ENCODE results near the gene ZNF3. TPM values are rescaled to one million over a fixed set of nuclear protein-coding genes. Genes with fewer than 3 reads are reported as not detected.

The ZNF3 gene
- total and polyA plus RNA-seq, 2 experiments from 2014 or later, result 23.4 to 48.9 TPM

DNA sequence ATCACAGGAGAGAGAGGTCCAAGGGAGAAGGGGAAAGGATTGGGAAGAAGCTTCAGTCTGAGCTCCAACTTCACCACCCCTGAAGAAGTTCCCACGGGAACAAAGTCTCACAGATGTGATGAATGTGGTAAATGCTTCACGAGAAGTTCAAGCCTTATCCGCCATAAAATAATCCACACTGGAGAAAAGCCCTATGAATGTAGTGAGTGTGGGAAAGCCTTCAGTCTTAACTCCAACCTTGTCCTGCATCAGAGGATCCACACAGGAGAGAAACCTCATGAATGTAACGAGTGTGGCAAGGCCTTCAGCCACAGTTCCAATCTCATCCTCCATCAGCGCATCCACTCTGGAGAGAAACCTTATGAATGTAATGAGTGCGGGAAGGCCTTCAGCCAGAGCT is 48.0 kb downstream of the ZNF3 start:
- Histone ChIP-seq H3K4me3 (no peak overlapping the region), H3K9me2 (ENCODE audit: insufficient read depth) (no peaks in the 10 kb centered on the region), H3K4me2 (no peak overlapping the region), H3F3A (replicated peaks; ENCODE audit: low read depth) (0 out of 2 replicates have a peak, but pooled peaks cover 3% of the 10 kb centered on the region), H3K79me2 (replicated peaks; ENCODE audit: insufficient read depth) (no peaks in the 10 kb centered on the region), H3K27me3 (ENCODE audit: insufficient read depth) (no peaks in the 10 kb centered on the region), H2AFZ (no peak overlapping the region), H4K20me1 (replicated peaks; ENCODE audit: insufficient read depth) (no peaks in the 10 kb centered on the region; the same call in 1 of the 2 replicates), H3K27ac (ENCODE audit: low read depth) (no peak overlapping the region), H3K4me1 (ENCODE audit: insufficient read depth) (no peaks in the 10 kb centered on the region), H3K36me3 (ENCODE audit: insufficient read depth) (peaks cover 27% of the 10 kb centered on the region)
- TF ChIP-seq STAT1 (IDR thresholded peaks at IDR 0.05; ENCODE audit: unreplicated experiment), result no peak
- TF ChIP-seq, protein P1, sequence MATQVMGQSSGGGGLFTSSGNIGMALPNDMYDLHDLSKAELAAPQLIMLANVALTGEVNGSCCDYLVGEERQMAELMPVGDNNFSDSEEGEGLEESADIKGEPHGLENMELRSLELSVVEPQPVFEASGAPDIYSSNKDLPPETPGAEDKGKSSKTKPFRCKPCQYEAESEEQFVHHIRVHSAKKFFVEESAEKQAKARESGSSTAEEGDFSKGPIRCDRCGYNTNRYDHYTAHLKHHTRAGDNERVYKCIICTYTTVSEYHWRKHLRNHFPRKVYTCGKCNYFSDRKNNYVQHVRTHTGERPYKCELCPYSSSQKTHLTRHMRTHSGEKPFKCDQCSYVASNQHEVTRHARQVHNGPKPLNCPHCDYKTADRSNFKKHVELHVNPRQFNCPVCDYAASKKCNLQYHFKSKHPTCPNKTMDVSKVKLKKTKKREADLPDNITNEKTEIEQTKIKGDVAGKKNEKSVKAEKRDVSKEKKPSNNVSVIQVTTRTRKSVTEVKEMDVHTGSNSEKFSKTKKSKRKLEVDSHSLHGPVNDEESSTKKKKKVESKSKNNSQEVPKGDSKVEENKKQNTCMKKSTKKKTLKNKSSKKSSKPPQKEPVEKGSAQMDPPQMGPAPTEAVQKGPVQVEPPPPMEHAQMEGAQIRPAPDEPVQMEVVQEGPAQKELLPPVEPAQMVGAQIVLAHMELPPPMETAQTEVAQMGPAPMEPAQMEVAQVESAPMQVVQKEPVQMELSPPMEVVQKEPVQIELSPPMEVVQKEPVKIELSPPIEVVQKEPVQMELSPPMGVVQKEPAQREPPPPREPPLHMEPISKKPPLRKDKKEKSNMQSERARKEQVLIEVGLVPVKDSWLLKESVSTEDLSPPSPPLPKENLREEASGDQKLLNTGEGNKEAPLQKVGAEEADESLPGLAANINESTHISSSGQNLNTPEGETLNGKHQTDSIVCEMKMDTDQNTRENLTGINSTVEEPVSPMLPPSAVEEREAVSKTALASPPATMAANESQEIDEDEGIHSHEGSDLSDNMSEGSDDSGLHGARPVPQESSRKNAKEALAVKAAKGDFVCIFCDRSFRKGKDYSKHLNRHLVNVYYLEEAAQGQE (IDR thresholded peaks at IDR 0.05; ENCODE audit: unreplicated experiment), result no peak
- TF ChIP-seq ZNF114 (CRISPR knock-in tag; IDR thresholded peaks at IDR 0.05), result no peak
- TF ChIP-seq JUNB (IDR thresholded peaks at IDR 0.05; ENCODE audit: unreplicated experiment), result no peak
- TF ChIP-seq, protein P2, sequence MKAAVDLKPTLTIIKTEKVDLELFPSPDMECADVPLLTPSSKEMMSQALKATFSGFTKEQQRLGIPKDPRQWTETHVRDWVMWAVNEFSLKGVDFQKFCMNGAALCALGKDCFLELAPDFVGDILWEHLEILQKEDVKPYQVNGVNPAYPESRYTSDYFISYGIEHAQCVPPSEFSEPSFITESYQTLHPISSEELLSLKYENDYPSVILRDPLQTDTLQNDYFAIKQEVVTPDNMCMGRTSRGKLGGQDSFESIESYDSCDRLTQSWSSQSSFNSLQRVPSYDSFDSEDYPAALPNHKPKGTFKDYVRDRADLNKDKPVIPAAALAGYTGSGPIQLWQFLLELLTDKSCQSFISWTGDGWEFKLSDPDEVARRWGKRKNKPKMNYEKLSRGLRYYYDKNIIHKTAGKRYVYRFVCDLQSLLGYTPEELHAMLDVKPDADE (IDR thresholded peaks at IDR 0.05), result no peak
- TF ChIP-seq NANOG (IDR thresholded peaks at IDR 0.05; ENCODE audit: borderline replicate concordance), result no peak
- no peak for TF ChIP-seq POLR2AphosphoS5 (IDR thresholded peaks at IDR 0.05; ENCODE audit: low read depth)
- TF ChIP-seq EZH2phosphoT487 (IDR thresholded peaks at IDR 0.05; ENCODE audit: unreplicated experiment), result no peak
- TF ChIP-seq, protein P3, sequence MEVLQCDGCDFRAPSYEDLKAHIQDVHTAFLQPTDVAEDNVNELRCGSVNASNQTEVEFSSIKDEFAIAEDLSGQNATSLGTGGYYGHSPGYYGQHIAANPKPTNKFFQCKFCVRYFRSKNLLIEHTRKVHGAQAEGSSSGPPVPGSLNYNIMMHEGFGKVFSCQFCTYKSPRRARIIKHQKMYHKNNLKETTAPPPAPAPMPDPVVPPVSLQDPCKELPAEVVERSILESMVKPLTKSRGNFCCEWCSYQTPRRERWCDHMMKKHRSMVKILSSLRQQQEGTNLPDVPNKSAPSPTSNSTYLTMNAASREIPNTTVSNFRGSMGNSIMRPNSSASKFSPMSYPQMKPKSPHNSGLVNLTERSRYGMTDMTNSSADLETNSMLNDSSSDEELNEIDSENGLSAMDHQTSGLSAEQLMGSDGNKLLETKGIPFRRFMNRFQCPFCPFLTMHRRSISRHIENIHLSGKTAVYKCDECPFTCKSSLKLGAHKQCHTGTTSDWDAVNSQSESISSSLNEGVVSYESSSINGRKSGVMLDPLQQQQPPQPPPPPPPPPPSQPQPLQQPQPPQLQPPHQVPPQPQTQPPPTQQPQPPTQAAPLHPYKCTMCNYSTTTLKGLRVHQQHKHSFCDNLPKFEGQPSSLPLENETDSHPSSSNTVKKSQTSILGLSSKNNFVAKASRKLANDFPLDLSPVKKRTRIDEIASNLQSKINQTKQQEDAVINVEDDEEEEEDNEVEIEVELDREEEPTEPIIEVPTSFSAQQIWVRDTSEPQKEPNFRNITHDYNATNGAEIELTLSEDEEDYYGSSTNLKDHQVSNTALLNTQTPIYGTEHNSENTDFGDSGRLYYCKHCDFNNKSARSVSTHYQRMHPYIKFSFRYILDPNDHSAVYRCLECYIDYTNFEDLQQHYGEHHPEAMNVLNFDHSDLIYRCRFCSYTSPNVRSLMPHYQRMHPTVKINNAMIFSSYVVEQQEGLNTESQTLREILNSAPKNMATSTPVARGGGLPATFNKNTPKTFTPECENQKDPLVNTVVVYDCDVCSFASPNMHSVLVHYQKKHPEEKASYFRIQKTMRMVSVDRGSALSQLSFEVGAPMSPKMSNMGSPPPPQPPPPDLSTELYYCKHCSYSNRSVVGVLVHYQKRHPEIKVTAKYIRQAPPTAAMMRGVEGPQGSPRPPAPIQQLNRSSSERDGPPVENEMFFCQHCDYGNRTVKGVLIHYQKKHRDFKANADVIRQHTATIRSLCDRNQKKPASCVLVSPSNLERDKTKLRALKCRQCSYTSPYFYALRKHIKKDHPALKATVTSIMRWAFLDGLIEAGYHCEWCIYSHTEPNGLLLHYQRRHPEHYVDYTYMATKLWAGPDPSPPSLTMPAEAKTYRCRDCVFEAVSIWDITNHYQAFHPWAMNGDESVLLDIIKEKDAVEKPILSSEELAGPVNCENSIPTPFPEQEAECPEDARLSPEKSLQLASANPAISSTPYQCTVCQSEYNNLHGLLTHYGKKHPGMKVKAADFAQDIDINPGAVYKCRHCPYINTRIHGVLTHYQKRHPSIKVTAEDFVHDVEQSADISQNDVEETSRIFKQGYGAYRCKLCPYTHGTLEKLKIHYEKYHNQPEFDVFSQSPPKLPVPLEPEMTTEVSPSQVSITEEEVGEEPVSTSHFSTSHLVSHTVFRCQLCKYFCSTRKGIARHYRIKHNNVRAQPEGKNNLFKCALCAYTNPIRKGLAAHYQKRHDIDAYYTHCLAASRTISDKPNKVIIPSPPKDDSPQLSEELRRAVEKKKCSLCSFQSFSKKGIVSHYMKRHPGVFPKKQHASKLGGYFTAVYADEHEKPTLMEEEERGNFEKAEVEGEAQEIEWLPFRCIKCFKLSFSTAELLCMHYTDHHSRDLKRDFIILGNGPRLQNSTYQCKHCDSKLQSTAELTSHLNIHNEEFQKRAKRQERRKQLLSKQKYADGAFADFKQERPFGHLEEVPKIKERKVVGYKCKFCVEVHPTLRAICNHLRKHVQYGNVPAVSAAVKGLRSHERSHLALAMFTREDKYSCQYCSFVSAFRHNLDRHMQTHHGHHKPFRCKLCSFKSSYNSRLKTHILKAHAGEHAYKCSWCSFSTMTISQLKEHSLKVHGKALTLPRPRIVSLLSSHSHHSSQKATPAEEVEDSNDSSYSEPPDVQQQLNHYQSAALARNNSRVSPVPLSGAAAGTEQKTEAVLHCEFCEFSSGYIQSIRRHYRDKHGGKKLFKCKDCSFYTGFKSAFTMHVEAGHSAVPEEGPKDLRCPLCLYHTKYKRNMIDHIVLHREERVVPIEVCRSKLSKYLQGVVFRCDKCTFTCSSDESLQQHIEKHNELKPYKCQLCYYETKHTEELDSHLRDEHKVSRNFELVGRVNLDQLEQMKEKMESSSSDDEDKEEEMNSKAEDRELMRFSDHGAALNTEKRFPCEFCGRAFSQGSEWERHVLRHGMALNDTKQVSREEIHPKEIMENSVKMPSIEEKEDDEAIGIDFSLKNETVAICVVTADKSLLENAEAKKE (CRISPR knock-in tag; IDR thresholded peaks at IDR 0.05), result no peak
- TF ChIP-seq, protein P4, sequence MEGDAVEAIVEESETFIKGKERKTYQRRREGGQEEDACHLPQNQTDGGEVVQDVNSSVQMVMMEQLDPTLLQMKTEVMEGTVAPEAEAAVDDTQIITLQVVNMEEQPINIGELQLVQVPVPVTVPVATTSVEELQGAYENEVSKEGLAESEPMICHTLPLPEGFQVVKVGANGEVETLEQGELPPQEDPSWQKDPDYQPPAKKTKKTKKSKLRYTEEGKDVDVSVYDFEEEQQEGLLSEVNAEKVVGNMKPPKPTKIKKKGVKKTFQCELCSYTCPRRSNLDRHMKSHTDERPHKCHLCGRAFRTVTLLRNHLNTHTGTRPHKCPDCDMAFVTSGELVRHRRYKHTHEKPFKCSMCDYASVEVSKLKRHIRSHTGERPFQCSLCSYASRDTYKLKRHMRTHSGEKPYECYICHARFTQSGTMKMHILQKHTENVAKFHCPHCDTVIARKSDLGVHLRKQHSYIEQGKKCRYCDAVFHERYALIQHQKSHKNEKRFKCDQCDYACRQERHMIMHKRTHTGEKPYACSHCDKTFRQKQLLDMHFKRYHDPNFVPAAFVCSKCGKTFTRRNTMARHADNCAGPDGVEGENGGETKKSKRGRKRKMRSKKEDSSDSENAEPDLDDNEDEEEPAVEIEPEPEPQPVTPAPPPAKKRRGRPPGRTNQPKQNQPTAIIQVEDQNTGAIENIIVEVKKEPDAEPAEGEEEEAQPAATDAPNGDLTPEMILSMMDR (conservative IDR thresholded peaks at IDR 0.05; ENCODE audit: low read depth in 2 of 2), result no peak
- no peak for TF ChIP-seq CREB1 (CRISPR knock-in tag; IDR thresholded peaks at IDR 0.05; ENCODE audit: low read depth)
- no peak for TF ChIP-seq ZNF331 (CRISPR knock-in tag; IDR thresholded peaks at IDR 0.05; ENCODE audit: low read depth)
- no peak for TF ChIP-seq EZH2 (IDR thresholded peaks at IDR 0.05; ENCODE audit: low read depth, unreplicated experiment)
- Mint-ChIP-seq H3K27ac (no peak overlapping the region), H3K36me3 (ENCODE audit: low read depth) (peaks cover 75% of the 10 kb centered on the region), H3K4me3 (no peak overlapping the region), H3K27me3 (ENCODE audit: insufficient read depth, low read depth, poor library complexity) (no peaks in the 10 kb centered on the region), H3K9me3 (no peaks in the 10 kb centered on the region; the same call in 2 of the 3 replicates), H3K4me1 (no peaks in the 10 kb centered on the region)
- DNase-seq (ENCODE audit: low spot score), result no peak
- no peak for ATAC-seq
